ENCODE measurements around the gene CTSS.
"Not testable (repeated sequence)": the region's sequence is repeated elsewhere in the genome, so short reads cannot be mapped to it uniquely, and the experiment has no call there.

CTSS gene

GRCh38 chr1:150772326-150772725, 6.7 kb upstream of the CTSS start:
- FAIRE-seq = no peak

- FAIRE-seq = not testable (repeated sequence)
Observed at GRCh38 chr1:150767704-150768103, 2.1 kb upstream of the CTSS start.

- not testable (repeated sequence) for FAIRE-seq
Observed at GRCh38 chr1:150765977-150766301, 361 bp upstream of the CTSS start.

- FAIRE-seq = no peak
Observed at GRCh38 chr1:150764617-150765101, 919 bp downstream of the CTSS start.

- no peak for FAIRE-seq
Observed at GRCh38 chr1:150763018-150763417, 2.6 kb downstream of the CTSS start.

GRCh38 chr1:150762552-150762951, 3.0 kb downstream of the CTSS start:
- FAIRE-seq = no peak

- FAIRE-seq = no peak
Observed at GRCh38 chr1:150761801-150762200, 3.8 kb downstream of the CTSS start.

GRCh38 chr1:150760013-150760412, 5.6 kb downstream of the CTSS start:
- FAIRE-seq = no peak

GRCh38 chr1:150753416-150753815, 12.2 kb downstream of the CTSS start:
- FAIRE-seq = no peak

- FAIRE-seq = no peak
Observed at GRCh38 chr1:150751443-150751842, 14.1 kb downstream of the CTSS start.

- FAIRE-seq = no peak
Observed at GRCh38 chr1:150749720-150750311, 15.8 kb downstream of the CTSS start.

- no peak for FAIRE-seq
Observed at GRCh38 chr1:150748878-150749719, 16.5 kb downstream of the CTSS start.

- no peak for FAIRE-seq
Observed at GRCh38 chr1:150730130-150730721, 35.4 kb downstream of the CTSS start.

- no peak for FAIRE-seq
Observed at GRCh38 chr1:150724336-150724735, 41.2 kb downstream of the CTSS start.

GRCh38 chr1:150720703-150721102, 44.9 kb downstream of the CTSS start, which contains the start of gene HORMAD1:
Gene HORMAD1, minus strand, starts transcription at chr1:150720895. Its CDS starts 1,390 bp downstream, at chr1:150719505.
- no peak for FAIRE-seq

- no peak for FAIRE-seq
Observed at GRCh38 chr1:150720098-150720497, 45.5 kb downstream of the CTSS start.

GRCh38 chr1:150718225-150718891, 47.2 kb downstream of the CTSS start:
- no peak for FAIRE-seq

- not testable (repeated sequence) for FAIRE-seq
Observed at GRCh38 chr1:150709031-150709430, 56.5 kb downstream of the CTSS start.

- no peak for FAIRE-seq
Observed at GRCh38 chr1:150708595-150708994, 57.0 kb downstream of the CTSS start.

GRCh38 chr1:150706091-150706490, 59.5 kb downstream of the CTSS start:
- FAIRE-seq = no peak

- FAIRE-seq = no peak
Observed at GRCh38 chr1:150703427-150703826, 62.2 kb downstream of the CTSS start.

GRCh38 chr1:150696995-150697927, 68.3 kb downstream of the CTSS start, which contains the start of gene GOLPH3L:
Gene GOLPH3L, minus strand, starts transcription at chr1:150697154. Its CDS starts 2,316 bp downstream, at chr1:150694838.
- FAIRE-seq = peak; percentile 99
